Measurements from ENCODE around the gene PROSER2.

PROSER2 gene

GRCh38 chr10:11804336-11804735 lies 18.8 kb upstream of the PROSER2 start:
- no peak for DNase-seq (ENCODE audit: low read depth in 3 of 3, low spot score in 1 of 3)

- no peak for DNase-seq (ENCODE audit: low read depth in 3 of 3, low spot score in 1 of 3)
Observed at GRCh38 chr10:11805792-11806191, 17.4 kb upstream of the PROSER2 start.

GRCh38 chr10:11806706-11807105 lies 16.4 kb upstream of the PROSER2 start:
- no peak for DNase-seq (ENCODE audit: low read depth in 3 of 3, low spot score in 1 of 3)

GRCh38 chr10:11808808-11809207 lies 14.3 kb upstream of the PROSER2 start:
- DNase-seq (ENCODE audit: low read depth in 3 of 3, low spot score in 1 of 3): no peak

GRCh38 chr10:11810313-11810766 lies 12.8 kb upstream of the PROSER2 start:
- DNase-seq (ENCODE audit: low read depth in 3 of 3, low spot score in 1 of 3): no peak

GRCh38 chr10:11810973-11811372 lies 12.2 kb upstream of the PROSER2 start:
- no peak for DNase-seq (ENCODE audit: low read depth in 3 of 3, low spot score in 1 of 3)

GRCh38 chr10:11813177-11813576 lies 10.0 kb upstream of the PROSER2 start:
- no peak for DNase-seq (ENCODE audit: low read depth in 3 of 3, low spot score in 1 of 3)

GRCh38 chr10:11813855-11814567 lies 9.1 kb upstream of the PROSER2 start:
- no peak for DNase-seq (ENCODE audit: low read depth in 3 of 3, low spot score in 1 of 3)

- no peak for DNase-seq (ENCODE audit: low read depth in 3 of 3, low spot score in 1 of 3)
Observed at GRCh38 chr10:11819027-11819426, 4.1 kb upstream of the PROSER2 start.

- DNase-seq (ENCODE audit: low read depth in 3 of 3, low spot score in 1 of 3): no peak
Observed at GRCh38 chr10:11822026-11822756, 965 bp upstream of the PROSER2 start.

GRCh38 chr10:11822809-11823121 lies 391 bp upstream of the PROSER2 start:
- no peak for DNase-seq (ENCODE audit: low read depth in 3 of 3, low spot score in 1 of 3)

- no peak for DNase-seq (ENCODE audit: low read depth in 3 of 3, low spot score in 1 of 3)
Observed at GRCh38 chr10:11823989-11824346, 812 bp downstream of the PROSER2 start.

GRCh38 chr10:11824376-11824775 lies 1.2 kb downstream of the PROSER2 start:
- no peak for DNase-seq (ENCODE audit: low read depth in 3 of 3, low spot score in 1 of 3)

- no peak for DNase-seq (ENCODE audit: low read depth in 3 of 3, low spot score in 1 of 3)
Observed at GRCh38 chr10:11824825-11825224, 1.7 kb downstream of the PROSER2 start.

- DNase-seq (ENCODE audit: low read depth in 3 of 3, low spot score in 1 of 3): no peak
Observed at GRCh38 chr10:11825796-11826414, 2.7 kb downstream of the PROSER2 start.

- no peak for DNase-seq (ENCODE audit: low read depth in 3 of 3, low spot score in 1 of 3)
Observed at GRCh38 chr10:11827006-11827405, 3.9 kb downstream of the PROSER2 start.

GRCh38 chr10:11827414-11827813 lies 4.3 kb downstream of the PROSER2 start:
- no peak for DNase-seq (ENCODE audit: low read depth in 3 of 3, low spot score in 1 of 3)

GRCh38 chr10:11828682-11829284 lies 5.6 kb downstream of the PROSER2 start:
- no peak for DNase-seq (ENCODE audit: low read depth in 3 of 3, low spot score in 1 of 3)

- DNase-seq (ENCODE audit: low read depth in 3 of 3, low spot score in 1 of 3): no peak
Observed at GRCh38 chr10:11830836-11831519, 7.8 kb downstream of the PROSER2 start.

- no peak for DNase-seq (ENCODE audit: low read depth in 3 of 3, low spot score in 1 of 3)
Observed at GRCh38 chr10:11831520-11831951, 8.4 kb downstream of the PROSER2 start.

- DNase-seq (ENCODE audit: low read depth in 3 of 3, low spot score in 1 of 3): no peak
Observed at GRCh38 chr10:11832042-11832441, 8.9 kb downstream of the PROSER2 start.

Data from stimulated activated CD4-positive, alpha-beta T cell treated with anti-CD3 and anti-CD28 coated beads, TNF-alpha, amount 100 ng/mL, for 1 hour (primary cell).